ENCODE data around the gene AMOTL2. TPM values are rescaled to one million over a fixed set of nuclear protein-coding genes. Genes with fewer than 3 reads are reported as not detected.

The AMOTL2 gene
- polyA plus RNA-seq, 1 of the 3 experiments (the other 2 are of a cell fraction), result 185 TPM

DNA sequence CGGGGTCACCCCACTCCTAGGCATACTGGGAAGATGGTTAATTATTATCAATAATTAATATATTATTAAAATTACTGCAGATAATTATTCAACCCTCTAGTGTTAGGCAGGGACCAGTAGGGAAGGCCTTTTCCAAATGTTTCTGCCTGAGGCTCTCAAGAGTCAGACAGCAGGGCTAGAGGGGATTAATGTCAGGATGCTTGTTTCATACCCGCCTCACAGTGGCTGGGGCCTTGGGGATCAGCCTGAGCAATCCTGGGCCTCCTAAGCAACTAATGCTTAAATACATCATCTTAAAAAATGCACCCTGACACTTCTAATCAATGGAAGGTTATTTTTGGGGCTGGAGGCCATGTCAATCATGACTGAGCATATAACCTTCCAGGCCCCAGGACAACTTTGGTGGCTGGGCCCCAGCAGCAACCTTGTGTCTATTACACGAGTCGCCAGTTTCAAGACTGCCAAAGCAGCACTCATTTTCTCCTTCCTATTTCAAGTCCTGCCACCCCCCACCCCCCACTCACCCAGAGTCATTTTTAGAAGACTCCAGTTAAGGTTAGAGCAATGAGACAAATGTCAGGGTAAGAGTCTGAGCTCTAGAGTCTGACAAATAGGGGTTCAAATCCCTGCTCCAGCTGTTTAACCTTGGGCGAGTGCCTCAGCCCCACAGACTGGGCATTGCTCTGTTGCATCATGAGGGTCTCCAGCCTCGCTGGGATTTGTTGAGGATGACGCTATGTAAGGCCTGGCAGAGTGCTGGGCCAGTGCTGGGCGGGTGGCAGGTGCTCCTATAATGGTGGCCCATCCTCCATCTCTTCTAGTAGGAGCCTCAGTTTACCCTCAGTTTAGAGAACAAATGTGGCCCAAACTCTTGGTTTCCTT is 6.1 kb downstream of the AMOTL2 start:
- H4K20me1 ChIP-seq (ENCODE audit: insufficient read depth), result peaks cover 58% of the 10 kb centered on the region
- H3K79me2 ChIP-seq (ENCODE audit: insufficient read depth), result peaks cover 79% of the 10 kb centered on the region
- H3K9me3 ChIP-seq, result no peaks in the 10 kb centered on the region
- peaks cover 18 to 85% of the 10 kb centered on the region in 2 experiments; a peak in 3 of 4 replicates for H3K4me1 ChIP-seq (ENCODE audit: control insufficient read depth in 1 of 2, insufficient read depth in 2 of 2, low read depth in 1 of 2, low read length in 1 of 2)
- H2AFZ ChIP-seq (ENCODE audit: low read depth), result no peak overlapping the region
- peaks cover 73% of the 10 kb centered on the region in 2 experiments for H3K36me3 ChIP-seq (replicated peaks in 1 of 2; ENCODE audit: control insufficient read depth in 1 of 2, insufficient read depth in 2 of 2, low read length in 1 of 2)
- 88% methylated on average over 7 of the region's 8 CpGs for WGBS (ENCODE audit: low lambda C conversion rate)
- TF ChIP-seq, protein P1, sequence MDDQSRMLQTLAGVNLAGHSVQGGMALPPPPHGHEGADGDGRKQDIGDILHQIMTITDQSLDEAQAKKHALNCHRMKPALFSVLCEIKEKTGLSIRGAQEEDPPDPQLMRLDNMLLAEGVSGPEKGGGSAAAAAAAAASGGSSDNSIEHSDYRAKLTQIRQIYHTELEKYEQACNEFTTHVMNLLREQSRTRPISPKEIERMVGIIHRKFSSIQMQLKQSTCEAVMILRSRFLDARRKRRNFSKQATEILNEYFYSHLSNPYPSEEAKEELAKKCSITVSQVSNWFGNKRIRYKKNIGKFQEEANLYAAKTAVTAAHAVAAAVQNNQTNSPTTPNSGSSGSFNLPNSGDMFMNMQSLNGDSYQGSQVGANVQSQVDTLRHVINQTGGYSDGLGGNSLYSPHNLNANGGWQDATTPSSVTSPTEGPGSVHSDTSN (IDR thresholded peaks at IDR 0.05), result peak; percentile 28; the same call in 1 of the 2 replicates
- TF ChIP-seq, protein P2, sequence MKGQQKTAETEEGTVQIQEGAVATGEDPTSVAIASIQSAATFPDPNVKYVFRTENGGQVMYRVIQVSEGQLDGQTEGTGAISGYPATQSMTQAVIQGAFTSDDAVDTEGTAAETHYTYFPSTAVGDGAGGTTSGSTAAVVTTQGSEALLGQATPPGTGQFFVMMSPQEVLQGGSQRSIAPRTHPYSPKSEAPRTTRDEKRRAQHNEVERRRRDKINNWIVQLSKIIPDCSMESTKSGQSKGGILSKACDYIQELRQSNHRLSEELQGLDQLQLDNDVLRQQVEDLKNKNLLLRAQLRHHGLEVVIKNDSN (IDR thresholded peaks at IDR 0.05; ENCODE audit: borderline replicate concordance, low read depth), result no peak
- TF ChIP-seq MEF2A (IDR thresholded peaks at IDR 0.05; ENCODE audit: borderline replicate concordance, low read depth) (no peak), JUND (IDR thresholded peaks at IDR 0.05) (0 out of 2 replicates have a peak, but pooled peaks have one; percentile 4), RXRA (IDR thresholded peaks at IDR 0.05; ENCODE audit: borderline replicate concordance, low read depth) (no peak), POLR2AphosphoS5 (IDR thresholded peaks at IDR 0.05; ENCODE audit: low read depth, low read length) (0 out of 2 replicates have a peak, but pooled peaks have one; percentile 12)
- no peak overlapping the region for H3K4me3 ChIP-seq (ENCODE audit: low read depth in 2 of 2, low read length in 1 of 2)
- CTCF ChIA-PET, result interaction anchor here (1.6 kb wide), 1 partner anchor 155 kb away, joined by 4 read pairs; no protein-coding TSS in a partner anchor
- peak overlapping the region; percentile 22 to 99; a peak in 3 of 4 replicates for H3K27ac ChIP-seq (ENCODE audit: low read depth in 2 of 2, low read length in 1 of 2)
- no peak for DNase-seq
- no peaks in the 10 kb centered on the region for H3K27me3 ChIP-seq (ENCODE audit: insufficient read depth)
- H3K4me2 ChIP-seq, result peak overlapping the region; percentile 89
- peak overlapping the region; percentile 100 for H3K9ac ChIP-seq
- POLR2A ChIA-PET, result no interaction called here
- peaks cover 83% of the 10 kb centered on the region for H3F3A ChIP-seq (replicated peaks; ENCODE audit: insufficient read depth)
- H3K9me2 ChIP-seq, result no peaks in the 10 kb centered on the region

GRCh38 chr3:134366928-134367811 is 7.1 kb downstream of the AMOTL2 start:
- CTCF ChIA-PET, result interaction anchor here (0.9 to 1.7 kb wide), 5 partner anchors 9 to 154 kb away, joined by 3 to 7 read pairs (median 5); no protein-coding TSS in a partner anchor
- H4K20me1 ChIP-seq (ENCODE audit: insufficient read depth), result peaks cover 55% of the 10 kb centered on the region
- whole genome bisulfite sequencing (ENCODE audit: low lambda C conversion rate), result 78% methylated on average over 6 of the region's 15 CpGs
- TF ChIP-seq, protein P3, sequence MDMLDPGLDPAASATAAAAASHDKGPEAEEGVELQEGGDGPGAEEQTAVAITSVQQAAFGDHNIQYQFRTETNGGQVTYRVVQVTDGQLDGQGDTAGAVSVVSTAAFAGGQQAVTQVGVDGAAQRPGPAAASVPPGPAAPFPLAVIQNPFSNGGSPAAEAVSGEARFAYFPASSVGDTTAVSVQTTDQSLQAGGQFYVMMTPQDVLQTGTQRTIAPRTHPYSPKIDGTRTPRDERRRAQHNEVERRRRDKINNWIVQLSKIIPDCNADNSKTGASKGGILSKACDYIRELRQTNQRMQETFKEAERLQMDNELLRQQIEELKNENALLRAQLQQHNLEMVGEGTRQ (IDR thresholded peaks at IDR 0.05; ENCODE audit: borderline replicate concordance, low read depth, low read length), result no peak
- no peak for TF ChIP-seq RFX5 (IDR thresholded peaks at IDR 0.05; ENCODE audit: low read length)
- no peak; the same call in 1 of the 2 replicates for TF ChIP-seq NFIC (IDR thresholded peaks at IDR 0.05; ENCODE audit: borderline replicate concordance)
- TF ChIP-seq, protein P4, sequence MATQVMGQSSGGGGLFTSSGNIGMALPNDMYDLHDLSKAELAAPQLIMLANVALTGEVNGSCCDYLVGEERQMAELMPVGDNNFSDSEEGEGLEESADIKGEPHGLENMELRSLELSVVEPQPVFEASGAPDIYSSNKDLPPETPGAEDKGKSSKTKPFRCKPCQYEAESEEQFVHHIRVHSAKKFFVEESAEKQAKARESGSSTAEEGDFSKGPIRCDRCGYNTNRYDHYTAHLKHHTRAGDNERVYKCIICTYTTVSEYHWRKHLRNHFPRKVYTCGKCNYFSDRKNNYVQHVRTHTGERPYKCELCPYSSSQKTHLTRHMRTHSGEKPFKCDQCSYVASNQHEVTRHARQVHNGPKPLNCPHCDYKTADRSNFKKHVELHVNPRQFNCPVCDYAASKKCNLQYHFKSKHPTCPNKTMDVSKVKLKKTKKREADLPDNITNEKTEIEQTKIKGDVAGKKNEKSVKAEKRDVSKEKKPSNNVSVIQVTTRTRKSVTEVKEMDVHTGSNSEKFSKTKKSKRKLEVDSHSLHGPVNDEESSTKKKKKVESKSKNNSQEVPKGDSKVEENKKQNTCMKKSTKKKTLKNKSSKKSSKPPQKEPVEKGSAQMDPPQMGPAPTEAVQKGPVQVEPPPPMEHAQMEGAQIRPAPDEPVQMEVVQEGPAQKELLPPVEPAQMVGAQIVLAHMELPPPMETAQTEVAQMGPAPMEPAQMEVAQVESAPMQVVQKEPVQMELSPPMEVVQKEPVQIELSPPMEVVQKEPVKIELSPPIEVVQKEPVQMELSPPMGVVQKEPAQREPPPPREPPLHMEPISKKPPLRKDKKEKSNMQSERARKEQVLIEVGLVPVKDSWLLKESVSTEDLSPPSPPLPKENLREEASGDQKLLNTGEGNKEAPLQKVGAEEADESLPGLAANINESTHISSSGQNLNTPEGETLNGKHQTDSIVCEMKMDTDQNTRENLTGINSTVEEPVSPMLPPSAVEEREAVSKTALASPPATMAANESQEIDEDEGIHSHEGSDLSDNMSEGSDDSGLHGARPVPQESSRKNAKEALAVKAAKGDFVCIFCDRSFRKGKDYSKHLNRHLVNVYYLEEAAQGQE (IDR thresholded peaks at IDR 0.05; ENCODE audit: low read depth, low read length), result no peak
- TF ChIP-seq FOSL2 (IDR thresholded peaks at IDR 0.05; ENCODE audit: borderline replicate concordance, low read depth), result no peak
- no peak for TF ChIP-seq GATA2 (CRISPR knock-in tag; IDR thresholded peaks at IDR 0.05)
- no peak for TF ChIP-seq RCOR1 (IDR thresholded peaks at IDR 0.05; ENCODE audit: low read length)
- TF ChIP-seq FOXJ3 (CRISPR knock-in tag; IDR thresholded peaks at IDR 0.05), result no peak
- TF ChIP-seq JUND (IDR thresholded peaks at IDR 0.05), result 0 out of 2 replicates have a peak, but pooled peaks have one; percentile 1
- TF ChIP-seq EZH2phosphoT487 (IDR thresholded peaks at IDR 0.05; ENCODE audit: borderline replicate concordance, low read depth), result no peak
- TF ChIP-seq TEAD4 (IDR thresholded peaks at IDR 0.05; ENCODE audit: borderline replicate concordance, insufficient read depth), result no peak
- TF ChIP-seq RAD21 (IDR thresholded peaks at IDR 0.05; ENCODE audit: low read length), result no peak

More at GRCh38 chr3:134366928-134367811, 7.1 kb downstream of the AMOTL2 start:
- Histone ChIP-seq H3K9me3 (no peaks in the 10 kb centered on the region), H3K27me3 (ENCODE audit: insufficient read depth) (no peaks in the 10 kb centered on the region), H3K9me2 (no peaks in the 10 kb centered on the region), H3K36me3 (replicated peaks in 1 of 2; ENCODE audit: control insufficient read depth in 1 of 2, insufficient read depth in 2 of 2, low read length in 1 of 2) (peaks cover 79 to 82% of the 10 kb centered on the region in 2 experiments), H2AFZ (ENCODE audit: low read depth) (no peak overlapping the region), H3K4me2 (peak overlapping the region; percentile 59), H3K4me1 (ENCODE audit: control insufficient read depth in 1 of 2, insufficient read depth in 2 of 2, low read depth in 1 of 2, low read length in 1 of 2) (peaks cover 17 to 94% of the 10 kb centered on the region in 2 experiments; a peak in 3 of 4 replicates), H3F3A (replicated peaks; ENCODE audit: insufficient read depth) (peaks cover 90% of the 10 kb centered on the region), H3K9ac (peak overlapping the region; percentile 17), H3K4me3 (ENCODE audit: low read depth in 2 of 2, low read length in 1 of 2) (no peak overlapping the region), H3K27ac (ENCODE audit: low read depth in 2 of 2, low read length in 1 of 2) (peak overlapping the region in 1 of 2 experiments; percentile 99; a peak in 2 of 4 replicates), H3K79me2 (ENCODE audit: insufficient read depth) (peaks cover 79% of the 10 kb centered on the region)
- DNase-seq, result no peak
- POLR2A ChIA-PET, result no interaction called here

All from SK-N-SH (cell line).